Effector memory CD4-positive, alpha-beta T cell (primary cell): ENCODE results near the gene TANC1.
A peak's percentile ranks its signal among the peaks of the same experiment; 100 is the strongest.

Experiments used
- DNase-seq, 3 donors: peaks; one replicate each; pipeline ENCODE4 v3.0.0-alpha.2; 2020
- H3K27ac ChIP-seq: 2 replicates; pipeline ENCODE4 v1.7.0; 2013; ENCODE audit warnings: mild to moderate bottlenecking, low read length, moderate library complexity; ENCODE audit not compliant: insufficient read depth, poor library complexity, severe bottlenecking
- H3K27me3 ChIP-seq: replicated peaks from 2 replicates; pipeline ENCODE4 v1.7.0; 2013; ENCODE audit warnings: mild to moderate bottlenecking, low read length; ENCODE audit not compliant: insufficient read depth, control insufficient read depth, poor library complexity, severe bottlenecking
- H3K36me3 ChIP-seq: 2 replicates; pipeline ENCODE4 v1.7.0; 2013; ENCODE audit warnings: mild to moderate bottlenecking, low read length, moderate library complexity; ENCODE audit not compliant: control insufficient read depth, insufficient read depth
- H3K4me1 ChIP-seq: 2 replicates; pipeline ENCODE4 v1.7.0; 2013; ENCODE audit warnings: low read length, mild to moderate bottlenecking; ENCODE audit not compliant: control insufficient read depth, insufficient read depth, poor library complexity, severe bottlenecking
- H3K4me3 ChIP-seq: 2 replicates; pipeline ENCODE4 v1.7.0; 2013; ENCODE audit warnings: low read length, low read depth, mild to moderate bottlenecking; ENCODE audit not compliant: insufficient read depth, poor library complexity, severe bottlenecking
- H3K9me3 ChIP-seq: 2 replicates; pipeline ENCODE4 v1.7.0; 2013; ENCODE audit warnings: mild to moderate bottlenecking, low read length, moderate library complexity; ENCODE audit not compliant: control insufficient read depth

Gene TANC1

DNA sequence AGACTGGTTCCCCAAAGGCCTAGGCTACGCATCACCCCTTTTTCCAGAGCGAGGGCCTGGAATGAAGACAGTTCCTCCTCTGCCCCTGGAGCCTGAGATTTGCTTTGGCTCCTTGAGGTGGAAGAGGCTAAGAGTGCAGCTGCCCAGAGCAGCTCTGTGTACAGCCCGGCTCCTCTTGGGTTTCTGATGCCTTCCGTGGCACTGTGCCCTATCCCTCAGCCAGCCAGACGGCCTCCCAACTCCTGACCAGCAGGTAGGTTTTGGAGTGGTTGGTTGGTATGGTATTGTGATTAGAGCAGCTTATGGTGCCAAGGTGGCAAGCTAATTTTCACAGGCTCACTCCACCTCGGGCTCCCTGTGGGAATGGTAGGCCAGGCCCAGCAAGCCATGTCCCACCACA is 112.2 kb downstream of the TANC1 start:
- Histone ChIP-seq H3K27me3 (no peaks in the 10 kb centered on the region), H3K4me3 (no peak overlapping the region), H3K4me1 (no peaks in the 10 kb centered on the region), H3K36me3 (no peaks in the 10 kb centered on the region), H3K27ac (no peak overlapping the region), H3K9me3 (no peaks in the 10 kb centered on the region)
- no peak for DNase-seq

DNA sequence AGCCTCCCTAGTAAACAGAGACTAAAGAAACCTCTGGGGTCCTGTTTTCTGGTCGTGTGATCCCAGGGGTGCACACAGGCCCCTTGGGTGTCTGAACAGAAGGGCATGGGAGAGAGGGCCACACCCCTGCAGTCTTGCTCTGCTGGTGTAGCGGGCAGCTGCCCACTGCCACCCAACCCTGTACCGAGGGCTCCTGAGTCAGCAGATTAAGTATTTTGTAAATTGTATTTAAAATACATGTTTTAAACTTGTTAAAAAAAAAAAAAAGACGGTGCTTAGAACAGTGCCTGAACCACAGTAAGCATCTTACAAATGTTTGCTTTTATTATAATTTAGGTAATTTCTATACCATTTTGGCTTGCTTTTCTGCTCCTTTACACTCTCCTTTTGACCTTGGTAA is 113.7 kb downstream of the TANC1 start:
- no peaks in the 10 kb centered on the region for H3K27me3 ChIP-seq
- H3K4me1 ChIP-seq: no peaks in the 10 kb centered on the region
- no peak for DNase-seq
- H3K9me3 ChIP-seq: no peaks in the 10 kb centered on the region
- H3K27ac ChIP-seq: no peak overlapping the region
- no peaks in the 10 kb centered on the region for H3K36me3 ChIP-seq
- no peak overlapping the region for H3K4me3 ChIP-seq

DNA sequence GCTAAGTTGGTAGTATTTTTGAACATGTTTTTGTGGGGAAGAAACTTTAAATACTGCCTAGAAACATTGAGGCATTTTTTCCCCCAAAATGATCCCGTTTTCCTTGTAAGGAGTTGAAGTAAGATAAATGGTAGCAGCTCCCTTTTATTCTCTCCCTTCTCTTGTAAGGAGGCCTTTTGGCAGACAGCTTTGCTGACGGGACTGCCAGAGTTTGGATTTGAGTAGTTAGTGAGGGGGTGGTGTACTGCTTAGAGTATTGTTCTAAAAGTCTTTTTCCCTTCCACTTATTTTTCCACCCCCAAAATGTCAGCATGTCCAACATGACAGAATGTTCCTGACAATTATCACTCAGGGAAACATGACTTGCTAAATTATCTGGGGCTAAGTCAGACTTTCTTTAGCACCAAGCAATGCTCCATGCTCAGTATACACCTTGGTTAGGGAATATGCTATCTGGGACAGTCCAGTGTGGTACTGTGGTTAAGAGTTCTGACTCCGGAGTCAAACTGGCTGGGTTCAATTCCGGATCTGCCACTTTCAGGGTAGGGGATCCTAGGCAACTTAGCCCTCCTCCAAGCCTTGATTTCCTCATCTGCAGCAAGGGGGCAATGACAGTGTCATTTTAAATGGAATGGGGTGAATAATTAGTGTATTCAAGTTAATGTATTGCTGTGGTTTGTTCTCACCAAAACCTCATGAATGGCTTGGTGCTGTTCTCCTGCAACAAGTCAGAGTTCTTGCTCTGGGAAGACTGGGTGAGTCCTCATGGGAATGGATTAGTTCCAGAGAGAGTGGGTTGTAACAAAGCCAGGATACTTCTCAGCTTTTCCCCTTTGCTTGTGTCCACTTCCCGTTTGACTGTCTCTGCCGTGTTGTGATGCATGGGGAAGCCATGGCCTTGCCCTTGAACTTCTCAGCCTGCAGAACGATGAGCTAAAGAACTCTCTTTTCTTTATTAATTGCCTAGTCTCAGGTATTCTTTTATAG is 116.2 kb downstream of the TANC1 start:
- Histone ChIP-seq H3K9me3 (no peaks in the 10 kb centered on the region), H3K4me1 (no peaks in the 10 kb centered on the region), H3K4me3 (no peak overlapping the region), H3K36me3 (no peaks in the 10 kb centered on the region), H3K27ac (no peak overlapping the region), H3K27me3 (no peaks in the 10 kb centered on the region)
- no peak for DNase-seq

GRCh38 chr2:159086342-159086741 is 117.9 kb downstream of the TANC1 start:
- Histone ChIP-seq H3K27ac (no peak overlapping the region), H3K4me1 (peaks cover 7% of the 10 kb centered on the region), H3K9me3 (no peaks in the 10 kb centered on the region), H3K36me3 (no peaks in the 10 kb centered on the region), H3K4me3 (no peak overlapping the region), H3K27me3 (no peaks in the 10 kb centered on the region)
- DNase-seq: no peak

DNA sequence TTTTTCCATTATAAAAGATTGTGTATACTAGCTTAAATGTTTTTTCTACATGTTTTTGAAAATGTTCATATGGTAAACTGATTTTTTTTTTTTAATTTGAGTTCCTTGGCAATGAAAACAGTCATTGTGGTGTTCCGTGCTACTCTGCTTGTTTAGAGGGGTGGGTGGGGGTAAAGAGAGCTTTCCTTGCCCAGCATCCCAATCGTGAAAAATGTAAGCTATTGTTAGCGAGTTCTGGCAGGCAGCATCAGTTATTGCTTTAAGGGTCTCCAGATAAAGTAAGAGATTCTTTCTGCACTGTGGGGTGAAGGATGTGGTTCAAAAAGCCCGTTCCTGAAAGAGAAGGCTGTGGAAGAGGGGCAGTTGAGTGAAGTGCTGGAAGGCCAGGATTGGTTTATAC is 118.4 kb downstream of the TANC1 start:
- no peaks in the 10 kb centered on the region for H3K36me3 ChIP-seq
- no peaks in the 10 kb centered on the region for H3K27me3 ChIP-seq
- no peaks in the 10 kb centered on the region for H3K9me3 ChIP-seq
- peaks cover 7% of the 10 kb centered on the region for H3K4me1 ChIP-seq
- H3K4me3 ChIP-seq: no peak overlapping the region
- no peak for DNase-seq
- no peak overlapping the region for H3K27ac ChIP-seq

DNA sequence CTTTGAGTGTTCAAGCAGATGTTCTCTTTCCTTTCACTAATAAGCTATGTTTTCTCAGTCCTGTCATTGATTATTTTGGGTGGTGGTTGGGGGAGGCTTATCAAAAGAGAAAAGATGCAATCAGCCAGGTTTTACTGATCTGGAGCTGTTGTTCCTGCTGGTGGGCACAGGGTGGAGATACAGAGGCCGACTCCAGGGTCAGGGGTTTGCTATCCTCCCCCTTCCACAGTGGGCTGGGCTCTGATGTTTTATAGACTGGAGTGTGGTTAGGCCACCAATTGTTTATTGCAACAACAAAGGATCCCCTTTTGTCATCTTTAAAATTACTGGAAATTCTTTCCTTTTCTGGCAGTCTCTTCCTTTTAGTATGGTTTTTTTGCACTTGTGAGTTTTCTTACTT is 120.5 kb downstream of the TANC1 start:
- DNase-seq: no peak
- Histone ChIP-seq H3K27ac (no peak overlapping the region), H3K9me3 (no peaks in the 10 kb centered on the region), H3K27me3 (no peaks in the 10 kb centered on the region), H3K4me1 (peaks cover 7% of the 10 kb centered on the region), H3K36me3 (no peaks in the 10 kb centered on the region), H3K4me3 (no peak overlapping the region)

- Histone ChIP-seq H3K27ac (no peak overlapping the region), H3K9me3 (no peaks in the 10 kb centered on the region), H3K27me3 (no peaks in the 10 kb centered on the region), H3K4me1 (peaks cover 11% of the 10 kb centered on the region), H3K36me3 (no peaks in the 10 kb centered on the region), H3K4me3 (no peak overlapping the region)
- no peak for DNase-seq
Measured at GRCh38 chr2:159089543-159089942, 121.1 kb downstream of the TANC1 start.

- H3K27ac ChIP-seq: no peak overlapping the region
- H3K36me3 ChIP-seq: no peaks in the 10 kb centered on the region
- H3K4me3 ChIP-seq: no peak overlapping the region
- peaks cover 11% of the 10 kb centered on the region for H3K4me1 ChIP-seq
- no peaks in the 10 kb centered on the region for H3K9me3 ChIP-seq
- DNase-seq: no peak
- no peaks in the 10 kb centered on the region for H3K27me3 ChIP-seq
Measured at GRCh38 chr2:159090514-159091201, 122.2 kb downstream of the TANC1 start.

GRCh38 chr2:159091381-159091780 is 122.9 kb downstream of the TANC1 start:
- Histone ChIP-seq H3K36me3 (no peaks in the 10 kb centered on the region), H3K4me3 (no peak overlapping the region), H3K27me3 (no peaks in the 10 kb centered on the region), H3K27ac (peak overlapping the region; percentile 21), H3K9me3 (no peaks in the 10 kb centered on the region), H3K4me1 (peaks cover 11% of the 10 kb centered on the region)
- DNase-seq: no peak

GRCh38 chr2:159091976-159092375 is 123.5 kb downstream of the TANC1 start:
- DNase-seq: no peak
- H3K27ac ChIP-seq: no peak overlapping the region

More at GRCh38 chr2:159091976-159092375, 123.5 kb downstream of the TANC1 start:
- Histone ChIP-seq H3K9me3 (no peaks in the 10 kb centered on the region), H3K36me3 (no peaks in the 10 kb centered on the region), H3K4me1 (peaks cover 11% of the 10 kb centered on the region), H3K4me3 (no peak overlapping the region), H3K27me3 (no peaks in the 10 kb centered on the region)
